Neural cell (in vitro differentiated cells): ENCODE measurements around the gene CASZ1. TPM values are rescaled to one million over a fixed set of nuclear protein-coding genes. Genes with fewer than 3 reads are reported as not detected.

Experiments used
- H2AFZ ChIP-seq: fragments of 200-600, 300-800 bp; sonication (generic), shearing (Covaris generic); 2 replicates; pipeline ENCODE4 v1.6.0; 2014; ENCODE audit warnings: low read depth, mild to moderate bottlenecking, antibody characterized with exemption, low read length, moderate library complexity
- H3F3A ChIP-seq: fragments of 200-600 bp; shearing (Covaris generic); 2 replicates; pipeline ENCODE4 v1.6.1; 2016; ENCODE audit warnings: mild to moderate bottlenecking, moderate library complexity, mixed read lengths, antibody characterized with exemption, low read length; ENCODE audit not compliant: insufficient read depth, poor library complexity, severe bottlenecking
- H3K27ac ChIP-seq: fragments of 200-600, 300-800 bp; sonication (generic), shearing (Covaris generic); 2 replicates; pipeline ENCODE4 v1.5.1; 2014; ENCODE audit warnings: mild to moderate bottlenecking, low read length, moderate library complexity
- H3K27me3 ChIP-seq: fragments of 300-800, 200-600 bp; sonication (generic), shearing (Covaris generic); 2 replicates; pipeline ENCODE4 v1.6.0; 2014; ENCODE audit warnings: mild to moderate bottlenecking, low read depth, low read length, moderate library complexity; ENCODE audit not compliant: insufficient read depth
- H3K36me3 ChIP-seq: fragments of 300-800, 200-600 bp; sonication (generic), shearing (Covaris generic); 2 replicates; pipeline ENCODE4 v1.5.1; 2014; ENCODE audit warnings: mild to moderate bottlenecking, antibody characterized with exemption, low read length, moderate library complexity; ENCODE audit not compliant: insufficient read depth
- H3K4me2 ChIP-seq: fragments of 300-800, 200-600 bp; sonication (generic), shearing (Covaris generic); 2 replicates; pipeline ENCODE4 v1.6.0; 2014; ENCODE audit warnings: mild to moderate bottlenecking, low read length
- H3K4me3 ChIP-seq: fragments of 300-800, 200-600 bp; sonication (generic), shearing (Covaris generic); 2 replicates; pipeline ENCODE4 v1.5.1; 2014; ENCODE audit warnings: mild to moderate bottlenecking, low read length, moderate library complexity
- H3K79me2 ChIP-seq: fragments of 200-600 bp; shearing (Covaris generic); replicated peaks from 2 replicates; pipeline ENCODE4 v1.6.0; 2014; ENCODE audit warnings: mild to moderate bottlenecking, low read length, moderate library complexity; ENCODE audit not compliant: insufficient read depth
- H3K9ac ChIP-seq: fragments of 300-800, 200-600 bp; sonication (generic), shearing (Covaris generic); 2 replicates; pipeline ENCODE4 v1.6.1; 2016; ENCODE audit warnings: mild to moderate bottlenecking, low read length, mixed read lengths
- H3K9me2 ChIP-seq: fragments of 200-600 bp; shearing (Covaris generic); 2 replicates; pipeline ENCODE4 v1.6.1; 2016; ENCODE audit warnings: mild to moderate bottlenecking, low read length, mixed read lengths; ENCODE audit not compliant: insufficient read depth
- H3K9me3 ChIP-seq: fragments of 200-600, 300-800 bp; sonication (generic), shearing (Covaris generic); 2 replicates; pipeline ENCODE4 v1.6.1; 2016; ENCODE audit warnings: mild to moderate bottlenecking, mixed run types, low read length, moderate library complexity, mixed read lengths
- H4K20me1 ChIP-seq: fragments of 200-600 bp; shearing (Covaris generic); 2 replicates; pipeline ENCODE4 v1.6.1; 2016; ENCODE audit warnings: mild to moderate bottlenecking, mixed run types; ENCODE audit not compliant: insufficient read depth
- EP300 ChIP-seq: fragments of 450-650 bp; conservative IDR thresholded peaks from 2 replicates; pipeline ENCODE4 v1.6.1; 2014; ENCODE audit warnings: antibody characterized with exemption, mild to moderate bottlenecking, moderate library complexity; ENCODE audit not compliant: poor library complexity, severe bottlenecking
- EZH2 ChIP-seq: fragments of 200-600, 300-800 bp; shearing (Covaris generic), sonication (generic); IDR thresholded peaks from 2 replicates; pipeline ENCODE4 v1.6.1; 2014; ENCODE audit warnings: antibody characterized with exemption, low read length, borderline replicate concordance, mild to moderate bottlenecking; ENCODE audit not compliant: insufficient read depth, poor library complexity, severe bottlenecking
- MXI1 ChIP-seq: fragments of 450-650 bp; conservative IDR thresholded peaks from 2 replicates; pipeline ENCODE4 v1.6.1; 2014; ENCODE audit warnings: antibody characterized with exemption, mild to moderate bottlenecking; ENCODE audit not compliant: poor library complexity, severe bottlenecking
- POLR2AphosphoS5 ChIP-seq: IDR thresholded peaks from 2 replicates; pipeline ENCODE4 v1.6.1; 2012
- RAD21 ChIP-seq: fragments of 450-650 bp; conservative IDR thresholded peaks from 2 replicates; pipeline ENCODE4 v1.6.1; 2014; ENCODE audit warnings: antibody characterized with exemption, mild to moderate bottlenecking, moderate library complexity
- REST ChIP-seq: IDR thresholded peaks from 2 replicates; pipeline ENCODE4 v1.6.1; 2012; ENCODE audit warnings: borderline replicate concordance
- SMC3 ChIP-seq: fragments of 450-650 bp; conservative IDR thresholded peaks from 2 replicates; pipeline ENCODE4 v1.6.1; 2014; ENCODE audit warnings: antibody characterized with exemption, mild to moderate bottlenecking, moderate library complexity; ENCODE audit not compliant: poor library complexity
- TAF1 ChIP-seq: IDR thresholded peaks from 2 replicates; pipeline ENCODE4 v1.6.1; 2012; ENCODE audit warnings: low read depth
- polyA plus RNA-seq: library from polyadenylated mRNA; depleted of rRNA; stranded (reverse); fragments of >200 nt; gene quantifications from 2 replicates; pipeline ENCODE4 v1.2.3, GENCODE V29; 2014
- TF ChIP-seq, protein P1 (sequence below): fragments of 450-650 bp; IDR thresholded peaks from 2 replicates; pipeline ENCODE4 v1.5.1; 2014; ENCODE audit warnings: antibody characterized with exemption, mild to moderate bottlenecking, moderate library complexity; ENCODE audit not compliant: poor library complexity, severe bottlenecking

Gene CASZ1
- polyA plus RNA-seq, 1 donor from 2014 or later = 0.27 TPM

- Histone ChIP-seq H3K79me2 (no peaks in the 10 kb centered on the region), H4K20me1 (no peaks in the 10 kb centered on the region), H3K36me3 (no peaks in the 10 kb centered on the region), H2AFZ (no peak overlapping the region), H3K9ac (no peak overlapping the region), H3K4me3 (no peak overlapping the region), H3K27ac (no peak overlapping the region), H3K9me2 (no peaks in the 10 kb centered on the region), H3K4me2 (no peak overlapping the region), H3K27me3 (no peaks in the 10 kb centered on the region), H3F3A (no peaks in the 10 kb centered on the region), H3K9me3 (no peaks in the 10 kb centered on the region)
- no peak for TF ChIP-seq TAF1
- no peak for TF ChIP-seq REST
- TF ChIP-seq EP300 = no peak
- TF ChIP-seq, protein P1, sequence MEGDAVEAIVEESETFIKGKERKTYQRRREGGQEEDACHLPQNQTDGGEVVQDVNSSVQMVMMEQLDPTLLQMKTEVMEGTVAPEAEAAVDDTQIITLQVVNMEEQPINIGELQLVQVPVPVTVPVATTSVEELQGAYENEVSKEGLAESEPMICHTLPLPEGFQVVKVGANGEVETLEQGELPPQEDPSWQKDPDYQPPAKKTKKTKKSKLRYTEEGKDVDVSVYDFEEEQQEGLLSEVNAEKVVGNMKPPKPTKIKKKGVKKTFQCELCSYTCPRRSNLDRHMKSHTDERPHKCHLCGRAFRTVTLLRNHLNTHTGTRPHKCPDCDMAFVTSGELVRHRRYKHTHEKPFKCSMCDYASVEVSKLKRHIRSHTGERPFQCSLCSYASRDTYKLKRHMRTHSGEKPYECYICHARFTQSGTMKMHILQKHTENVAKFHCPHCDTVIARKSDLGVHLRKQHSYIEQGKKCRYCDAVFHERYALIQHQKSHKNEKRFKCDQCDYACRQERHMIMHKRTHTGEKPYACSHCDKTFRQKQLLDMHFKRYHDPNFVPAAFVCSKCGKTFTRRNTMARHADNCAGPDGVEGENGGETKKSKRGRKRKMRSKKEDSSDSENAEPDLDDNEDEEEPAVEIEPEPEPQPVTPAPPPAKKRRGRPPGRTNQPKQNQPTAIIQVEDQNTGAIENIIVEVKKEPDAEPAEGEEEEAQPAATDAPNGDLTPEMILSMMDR = no peak
- TF ChIP-seq MXI1 = no peak
- no peak for TF ChIP-seq RAD21
- TF ChIP-seq POLR2AphosphoS5 = no peak
- no peak for TF ChIP-seq SMC3
Measured at GRCh38 chr1:10829965-10830515, 33.6 kb upstream of the CASZ1 start.

- H3K79me2 ChIP-seq = no peaks in the 10 kb centered on the region
- TF ChIP-seq EZH2 = no peak
- no peak for TF ChIP-seq REST
- no peak for TF ChIP-seq EP300
- no peak for TF ChIP-seq MXI1
Measured at GRCh38 chr1:10829067-10829818, 32.8 kb upstream of the CASZ1 start.

More at GRCh38 chr1:10829067-10829818, 32.8 kb upstream of the CASZ1 start:
- Histone ChIP-seq H3F3A (no peaks in the 10 kb centered on the region), H2AFZ (no peak overlapping the region), H3K27me3 (no peaks in the 10 kb centered on the region), H4K20me1 (no peaks in the 10 kb centered on the region), H3K27ac (no peak overlapping the region), H3K9me2 (no peaks in the 10 kb centered on the region), H3K4me2 (no peak overlapping the region), H3K9ac (no peak overlapping the region), H3K9me3 (no peaks in the 10 kb centered on the region), H3K36me3 (no peaks in the 10 kb centered on the region), H3K4me3 (no peak overlapping the region)
